GM19239 (cell line): Measurements from ENCODE around the gene COPG1.

Experiments
- DNase-seq: peaks from one replicate; pipeline ENCODE4 v3.0.0; 2011; ENCODE audit warnings: low spot score; ENCODE audit not compliant: insufficient read length
- FAIRE-seq: peaks from 2 replicates; lab custom pipeline; 2011; peaks lifted over from hg19 to GRCh38; lab: Jason Lieb, UNC

The COPG1 gene

DNA sequence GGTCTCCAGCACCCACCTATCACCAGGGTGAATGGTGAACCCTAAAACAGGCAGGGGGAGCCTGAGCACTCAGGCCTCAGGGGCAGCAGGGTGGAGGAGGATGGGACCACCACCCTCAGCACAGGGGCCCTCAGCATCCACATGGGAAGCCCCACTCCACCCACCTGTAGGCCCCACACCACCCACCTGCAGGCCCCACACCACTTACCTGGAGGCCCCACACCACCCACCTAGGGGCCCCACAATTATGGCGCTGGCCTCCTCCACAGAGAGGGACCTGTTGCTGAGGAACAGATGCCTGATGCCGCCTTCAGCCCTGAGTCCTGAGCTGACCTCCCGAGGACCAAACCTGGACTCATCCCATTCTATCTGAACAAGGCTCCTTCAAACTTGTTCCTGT is 76.0 kb downstream of the COPG1 start:
- DNase-seq, result no peak

DNA sequence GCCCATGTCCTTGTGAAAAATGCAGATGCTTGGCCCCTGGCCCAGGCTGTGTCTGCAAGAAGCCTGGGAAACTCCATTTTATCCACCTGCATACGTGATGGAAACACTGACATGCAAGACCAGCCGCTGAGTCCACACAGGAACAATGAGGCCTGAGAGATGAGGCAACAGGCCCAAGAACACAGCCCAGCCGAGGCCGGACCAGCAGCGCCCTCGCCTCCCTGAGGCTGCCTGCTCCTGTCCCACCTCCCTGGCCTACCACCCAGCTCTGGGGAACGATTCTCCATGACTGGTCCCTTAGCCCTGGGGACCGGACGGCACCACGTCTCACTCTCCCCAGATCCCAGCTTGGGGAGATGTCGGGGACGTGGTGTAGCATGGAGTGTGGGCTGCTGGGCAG is 76.7 kb downstream of the COPG1 start:
- DNase-seq, result no peak
- FAIRE-seq, result no peak

More for the DNA sequence above, 76.0 kb downstream of the COPG1 start:
- no peak for FAIRE-seq

DNA sequence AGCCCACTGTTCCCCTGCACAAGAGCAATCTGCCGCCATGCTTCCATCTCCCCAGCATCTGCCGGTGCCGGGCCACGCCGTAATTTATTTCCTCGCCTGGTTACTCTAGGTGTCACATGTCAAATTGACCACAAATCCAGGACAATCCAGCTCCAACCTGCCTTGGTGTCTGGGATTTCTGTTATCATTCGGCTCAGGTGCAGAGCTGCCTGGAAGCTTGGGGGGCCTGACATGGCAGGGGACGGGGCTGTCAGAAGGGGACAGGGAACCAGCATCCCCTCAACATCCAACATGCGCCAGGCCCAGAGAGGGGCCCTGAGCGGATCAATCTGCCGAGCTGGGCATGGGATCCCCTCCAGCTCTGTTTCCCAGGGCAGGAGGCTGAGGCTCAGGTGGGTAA is 77.2 kb downstream of the COPG1 start:
- FAIRE-seq (no peak), DNase-seq (no peak)
